NCI-H2081 treated with DMSO at 0.1 percent for 48 hours (cell line): ENCODE data around the gene SRRM4.
A peak's percentile ranks its signal among the peaks of the same experiment; 100 is the strongest.
"Not testable (repeated sequence)": the region's sequence is repeated elsewhere in the genome, so short reads cannot be mapped to it uniquely, and the experiment has no call there.

Source experiments
- DNase-seq: peaks from one replicate; lab custom pipeline; 2025; lab: John Stamatoyannopoulos, UW

SRRM4 gene, protein sequence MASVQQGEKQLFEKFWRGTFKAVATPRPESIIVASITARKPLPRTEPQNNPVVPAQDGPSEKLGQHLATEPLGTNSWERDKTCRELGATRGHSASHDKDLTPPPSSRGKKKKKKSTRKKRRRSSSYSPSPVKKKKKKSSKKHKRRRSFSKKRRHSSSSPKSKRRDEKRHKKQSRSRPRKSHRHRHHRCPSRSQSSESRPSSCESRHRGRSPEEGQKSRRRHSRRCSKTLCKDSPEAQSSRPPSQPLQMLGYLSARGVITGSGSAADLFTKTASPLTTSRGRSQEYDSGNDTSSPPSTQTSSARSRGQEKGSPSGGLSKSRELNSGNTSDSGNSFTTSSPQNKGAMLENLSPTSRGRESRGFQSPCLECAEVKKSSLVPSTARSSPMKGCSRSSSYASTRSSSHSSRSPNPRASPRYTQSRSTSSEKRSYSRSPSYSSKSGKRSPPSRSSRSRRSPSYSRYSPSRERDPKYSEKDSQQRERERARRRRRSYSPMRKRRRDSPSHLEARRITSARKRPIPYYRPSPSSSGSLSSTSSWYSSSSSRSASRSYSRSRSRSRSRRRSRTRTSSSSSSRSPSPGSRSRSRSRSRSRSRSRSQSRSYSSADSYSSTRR

DNA sequence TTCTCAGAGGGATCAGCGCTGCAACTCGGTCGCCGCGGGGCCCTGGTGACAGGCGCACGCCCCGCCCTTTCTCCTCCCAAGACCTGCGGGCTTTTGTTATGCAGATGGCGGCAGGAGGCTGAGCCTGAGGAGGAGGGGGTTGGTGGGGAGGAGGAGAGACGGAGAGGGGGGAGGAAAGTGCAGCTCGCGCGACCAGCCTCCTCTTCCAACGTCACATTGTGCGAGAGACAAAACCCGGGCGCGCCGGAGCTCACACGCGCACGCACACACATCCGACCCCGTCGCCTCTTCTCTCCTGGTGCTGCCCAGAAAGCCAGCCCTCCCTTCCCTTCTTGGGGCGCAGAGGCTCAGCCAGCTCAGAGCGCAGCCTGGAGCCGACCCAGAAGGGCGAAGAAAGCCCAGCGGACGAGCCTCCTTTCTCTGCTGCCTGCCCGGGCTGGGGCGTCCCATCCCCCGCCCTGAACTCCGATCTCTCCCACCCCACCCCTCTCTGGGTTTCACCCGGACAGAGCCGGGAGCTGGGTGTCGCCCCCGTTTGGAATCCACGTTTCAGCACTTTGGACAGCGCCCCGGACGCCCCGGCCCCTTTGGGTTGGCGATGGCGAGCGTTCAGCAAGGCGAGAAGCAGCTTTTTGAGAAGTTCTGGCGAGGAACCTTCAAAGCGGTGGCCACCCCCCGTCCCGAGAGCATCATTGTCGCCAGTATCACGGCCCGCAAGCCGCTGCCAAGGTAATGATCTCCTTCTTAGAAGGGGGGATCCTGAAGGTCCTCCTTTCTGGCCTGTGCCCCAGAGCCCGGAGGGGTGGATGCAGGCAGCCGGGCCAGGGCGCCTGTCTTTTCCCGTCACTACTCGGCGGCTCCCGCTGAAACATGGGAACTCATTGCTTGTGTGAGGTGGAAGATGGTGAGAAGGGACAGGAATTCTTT is at the start of gene SRRM4:
Gene SRRM4, plus strand, starts transcription at position 257 of the 927 bp plus-strand sequence. Its CDS starts 342 bp downstream, at position 599.
- DNase-seq, result no peak

DNA sequence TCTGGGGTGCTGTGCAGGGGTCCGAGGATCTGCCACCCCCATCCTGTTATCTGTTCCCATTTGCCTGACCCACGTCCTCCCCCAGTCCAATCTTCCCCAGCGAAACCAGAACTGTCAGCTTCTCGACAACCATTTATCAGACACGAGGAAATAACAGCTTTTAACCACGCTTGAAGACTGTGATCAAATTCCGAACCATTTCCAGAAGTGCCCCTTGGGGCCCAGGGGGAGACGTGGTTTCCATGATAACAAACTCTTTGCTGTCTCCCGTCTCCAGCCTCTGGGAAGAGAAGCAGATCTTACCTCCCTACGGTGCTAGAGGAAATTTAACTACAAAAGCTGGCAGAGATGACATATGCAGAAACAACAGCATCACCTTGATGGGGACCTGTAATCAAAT is 35.1 kb upstream of the SRRM4 start:
- DNase-seq, result no peak

DNA sequence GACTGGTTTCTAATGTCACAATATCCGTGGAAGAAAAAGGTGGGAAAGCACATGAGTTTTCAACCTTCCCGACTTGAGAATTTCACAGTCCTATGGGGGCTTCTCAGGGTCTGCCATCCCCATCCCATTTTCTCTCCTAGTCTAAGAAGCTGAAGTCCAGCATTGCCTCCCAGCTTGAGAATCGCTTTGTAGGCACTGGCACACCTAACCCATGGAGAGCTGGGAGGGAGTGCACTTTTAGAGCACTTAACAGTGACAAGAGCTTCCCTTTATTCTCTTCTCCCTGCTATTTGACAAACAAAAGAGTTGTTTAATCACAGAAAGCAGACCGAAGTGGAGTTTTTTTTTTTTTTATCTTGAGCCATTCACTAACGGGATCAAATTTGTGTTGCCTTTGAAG is 22.8 kb upstream of the SRRM4 start:
- DNase-seq, result no peak

DNA sequence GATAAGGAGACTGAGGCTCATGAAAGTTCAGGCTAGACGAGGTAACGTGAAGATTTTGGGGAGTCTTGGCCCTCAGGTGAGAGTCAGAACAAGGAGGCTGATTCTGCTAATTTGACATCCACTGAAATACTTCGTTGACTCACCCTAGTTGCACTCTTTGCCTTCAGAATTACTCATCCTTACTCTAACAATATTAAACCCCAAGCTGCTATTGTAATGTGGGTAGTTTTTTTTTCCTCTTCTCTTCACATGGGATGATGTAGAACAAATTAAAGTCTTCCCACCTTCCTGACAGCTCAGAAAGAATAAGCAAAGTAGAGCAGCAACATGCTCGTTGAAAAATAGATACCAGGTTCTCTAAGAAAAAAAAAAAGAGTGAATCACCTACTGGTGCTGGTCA is 22.0 kb upstream of the SRRM4 start:
- DNase-seq, result no peak

DNA sequence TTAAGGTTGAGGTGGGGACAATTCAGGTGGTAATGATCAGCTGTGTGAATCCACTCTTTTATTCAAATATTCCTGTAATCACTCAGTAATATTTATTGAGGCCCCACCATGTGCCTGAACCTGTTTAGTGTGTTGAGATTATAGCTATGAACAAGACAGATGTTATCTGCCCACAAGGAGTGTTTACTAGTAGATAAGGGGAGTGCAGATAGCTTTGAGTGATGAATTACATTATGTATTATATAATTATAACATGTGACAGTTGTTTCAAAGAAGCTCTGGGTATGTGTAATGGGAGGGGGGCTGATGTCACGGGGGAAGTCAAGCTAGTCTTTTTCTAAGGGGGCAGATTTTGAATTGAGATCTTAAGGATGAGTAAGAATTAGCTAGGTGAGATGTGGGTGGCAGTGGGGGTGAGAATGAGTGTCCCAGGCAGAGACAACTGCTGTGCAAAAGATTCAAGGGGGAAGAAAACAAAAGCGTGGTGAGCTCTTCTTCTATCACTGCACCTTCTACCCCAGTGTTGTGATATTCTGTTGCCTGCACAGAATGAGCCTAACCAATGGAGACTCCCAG is 21.3 kb upstream of the SRRM4 start:
- no peak for DNase-seq

DNA sequence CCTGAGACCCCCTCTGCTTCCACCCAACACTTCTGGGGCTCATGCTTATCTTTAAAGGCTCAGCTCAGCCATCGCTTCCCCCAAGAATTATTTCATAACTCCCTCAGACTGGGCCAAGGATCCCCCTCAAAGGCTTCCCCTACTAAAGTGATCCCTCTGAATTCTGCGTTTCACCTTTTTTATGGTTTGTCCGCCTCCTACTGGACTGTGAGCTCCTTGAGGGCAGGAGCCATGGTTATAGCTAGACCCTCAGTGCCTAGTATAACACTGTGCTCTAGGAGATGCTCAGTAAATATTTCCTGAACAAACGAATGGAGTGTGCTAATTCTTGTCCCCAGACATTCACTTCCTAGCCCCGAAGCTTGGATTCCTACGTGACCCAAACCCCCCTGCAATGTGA is 20.5 kb upstream of the SRRM4 start:
- no peak for DNase-seq

DNA sequence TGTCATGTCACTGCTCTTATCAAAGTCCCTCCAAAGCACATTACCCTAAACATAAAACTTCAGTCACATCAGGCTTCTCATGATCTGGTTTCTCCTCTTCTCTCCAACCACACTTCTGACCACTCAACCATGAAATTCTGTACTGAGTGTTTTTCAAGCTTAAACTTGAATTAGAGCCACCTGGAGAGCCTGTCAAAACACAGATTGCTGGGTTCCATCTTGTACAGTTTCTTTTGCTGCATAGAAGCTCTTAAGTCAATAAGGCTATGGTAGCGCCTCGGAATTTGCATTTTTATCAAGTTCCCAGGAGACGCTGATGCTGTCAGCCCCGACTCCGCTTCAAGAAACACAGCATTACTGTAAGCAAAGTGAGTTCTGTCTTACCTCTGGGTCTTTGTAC is 16.4 kb upstream of the SRRM4 start:
- DNase-seq, result no peak

DNA sequence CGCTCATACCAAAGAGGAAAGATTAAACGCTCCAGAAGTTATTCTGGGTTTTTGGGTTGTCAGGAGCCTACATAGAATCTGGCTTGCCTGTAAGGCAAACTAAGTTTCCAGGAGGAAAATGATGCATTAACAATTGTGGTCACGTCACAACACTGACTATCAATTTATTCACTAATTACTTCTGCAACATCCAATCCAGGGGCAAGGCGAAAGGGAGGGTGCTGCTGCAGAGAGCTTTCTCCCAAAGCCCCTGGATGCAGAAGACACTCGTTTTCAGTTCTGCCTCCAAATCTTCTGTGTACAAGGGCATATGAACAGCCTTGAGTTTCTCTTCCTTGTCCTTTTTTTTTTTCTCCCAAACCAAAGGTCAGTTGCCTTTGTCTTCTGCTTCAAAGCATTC is 10.5 kb upstream of the SRRM4 start:
- no peak for DNase-seq

DNA sequence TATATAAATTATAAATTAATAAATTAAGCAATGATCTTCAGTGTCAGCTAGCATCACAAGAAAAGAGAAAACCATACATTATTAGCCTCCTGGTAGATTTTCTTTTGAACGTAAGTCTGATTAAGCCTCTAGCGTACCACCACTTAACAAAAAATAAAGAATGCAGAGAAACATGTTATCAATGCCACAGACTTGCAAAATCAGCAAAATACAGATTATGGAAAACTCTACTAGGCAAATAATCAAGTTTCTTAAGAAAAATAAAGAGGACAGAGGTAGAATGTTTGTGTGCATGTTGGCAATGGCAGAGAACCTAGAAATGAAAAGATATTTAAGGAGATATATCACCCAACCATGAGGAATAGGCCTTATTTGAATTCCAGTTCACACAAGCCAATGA is 8.4 kb upstream of the SRRM4 start:
- DNase-seq, result no peak

DNA sequence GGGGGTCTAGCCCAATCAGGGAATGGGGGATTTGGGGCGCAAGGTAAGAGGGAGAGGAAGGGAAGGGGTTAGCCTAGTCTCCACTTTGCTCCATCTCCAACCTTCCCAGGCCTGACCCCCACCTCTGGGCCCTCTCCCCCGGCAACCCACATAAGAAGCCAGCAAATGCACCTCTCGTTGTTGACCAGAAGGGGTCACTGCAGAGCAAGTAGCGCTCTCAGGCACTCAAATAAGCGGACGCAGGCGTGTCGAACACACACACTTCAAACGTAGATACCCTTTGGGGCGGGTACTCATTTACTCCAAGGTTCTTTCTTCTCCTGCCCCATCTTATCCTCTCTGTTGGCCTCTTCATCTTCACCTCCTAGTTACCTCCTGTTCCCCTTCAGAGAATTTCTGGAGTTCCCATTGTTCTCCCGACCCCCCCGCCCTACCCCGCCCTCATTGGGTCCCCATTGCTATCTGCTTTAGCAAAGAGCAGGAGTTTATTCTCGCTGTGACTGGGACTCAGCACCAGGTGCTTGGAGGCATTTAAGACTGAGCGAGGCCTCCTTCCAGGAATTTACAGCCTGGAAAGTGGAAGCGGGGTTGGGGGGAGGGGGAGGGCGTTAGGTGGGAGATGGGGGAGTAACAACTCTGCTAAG is 1.5 kb upstream of the SRRM4 start:
- DNase-seq, result peak; percentile 22

DNA sequence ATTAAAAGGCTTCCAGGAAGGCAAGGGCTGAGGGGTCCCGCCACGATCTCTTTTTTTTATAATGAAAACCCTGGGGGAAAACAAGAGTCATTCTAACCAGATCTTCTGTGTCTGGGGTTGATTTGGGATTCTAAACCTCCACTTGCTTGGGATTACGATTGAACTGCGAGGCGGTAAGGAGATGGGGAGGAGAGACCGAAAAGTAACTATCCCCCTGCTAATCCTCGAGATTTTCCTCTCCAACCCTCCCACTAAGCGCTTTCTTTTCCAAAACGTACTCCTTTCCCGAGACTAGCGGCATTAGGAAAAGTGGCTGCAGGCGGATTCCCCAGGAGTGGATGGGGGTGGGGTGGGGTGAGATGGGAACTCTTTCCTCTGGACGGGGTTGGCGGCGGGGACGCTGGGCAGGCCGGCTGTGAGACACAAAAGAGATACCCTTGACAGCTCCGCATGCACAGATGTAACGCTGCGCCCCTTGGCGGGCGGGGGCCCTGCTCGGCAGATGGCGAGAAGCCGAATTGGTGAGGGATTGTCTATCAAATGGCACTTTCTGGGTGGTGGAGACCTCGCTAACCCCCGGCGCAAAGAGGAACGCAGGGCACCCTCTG is 830 bp upstream of the SRRM4 start:
- no peak for DNase-seq

DNA sequence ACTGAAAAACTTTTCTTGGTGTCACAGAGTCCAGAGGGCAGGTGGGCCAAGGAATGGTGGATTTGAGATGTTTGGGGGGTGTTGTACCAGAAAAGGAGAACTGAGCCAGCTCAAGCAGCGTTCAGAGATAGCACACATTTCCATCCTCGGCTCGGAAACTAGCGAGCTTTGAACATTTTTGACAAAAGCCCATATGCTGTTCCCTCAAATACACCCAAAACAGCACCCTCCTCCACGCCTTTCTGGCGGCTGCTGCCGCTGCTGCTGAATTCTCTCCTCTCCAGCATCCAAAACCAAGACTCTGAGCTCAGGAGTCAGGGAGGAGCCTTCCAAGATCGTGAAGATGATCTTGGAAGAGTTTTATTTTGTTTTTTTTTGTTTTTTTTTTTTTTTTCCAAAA is 961 bp downstream of the SRRM4 start:
- no peak for DNase-seq

DNA sequence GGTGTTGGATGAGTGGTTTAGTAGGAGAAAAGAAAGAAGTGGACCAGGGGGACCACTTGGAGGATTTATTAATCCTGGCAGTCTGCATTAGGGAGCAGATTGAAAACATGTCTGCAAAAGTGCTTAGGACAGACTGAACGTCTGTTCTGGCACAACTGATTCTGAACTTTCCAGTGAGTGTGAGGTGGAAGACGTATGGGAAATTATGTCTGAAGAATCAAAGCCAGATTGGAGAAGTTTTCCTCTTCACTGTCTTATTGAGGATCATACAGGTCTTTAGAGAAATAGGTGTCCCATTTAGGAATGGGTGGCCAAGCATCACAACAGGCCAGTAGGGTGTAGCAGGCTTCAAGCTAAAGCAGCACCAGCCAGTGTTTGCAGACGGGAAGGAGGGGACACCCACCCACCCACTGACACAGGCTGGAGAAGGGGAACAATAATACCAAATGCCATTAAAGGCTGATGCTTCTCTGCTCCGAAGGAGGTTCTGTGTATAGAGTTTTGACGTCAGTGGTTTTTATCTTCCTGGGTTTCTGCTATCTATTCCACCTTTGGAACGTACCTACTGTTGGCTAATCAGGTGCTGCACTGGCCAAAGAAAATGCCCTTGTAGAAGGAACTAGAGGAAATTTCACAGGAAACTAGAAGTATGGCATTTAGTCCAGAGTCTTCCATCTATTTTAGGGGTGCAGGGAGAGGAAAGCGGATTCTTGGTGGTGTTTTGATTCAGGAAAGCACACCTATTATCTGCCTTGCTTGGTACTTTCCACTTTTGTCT is 1.8 kb downstream of the SRRM4 start:
- no peak for DNase-seq

DNA sequence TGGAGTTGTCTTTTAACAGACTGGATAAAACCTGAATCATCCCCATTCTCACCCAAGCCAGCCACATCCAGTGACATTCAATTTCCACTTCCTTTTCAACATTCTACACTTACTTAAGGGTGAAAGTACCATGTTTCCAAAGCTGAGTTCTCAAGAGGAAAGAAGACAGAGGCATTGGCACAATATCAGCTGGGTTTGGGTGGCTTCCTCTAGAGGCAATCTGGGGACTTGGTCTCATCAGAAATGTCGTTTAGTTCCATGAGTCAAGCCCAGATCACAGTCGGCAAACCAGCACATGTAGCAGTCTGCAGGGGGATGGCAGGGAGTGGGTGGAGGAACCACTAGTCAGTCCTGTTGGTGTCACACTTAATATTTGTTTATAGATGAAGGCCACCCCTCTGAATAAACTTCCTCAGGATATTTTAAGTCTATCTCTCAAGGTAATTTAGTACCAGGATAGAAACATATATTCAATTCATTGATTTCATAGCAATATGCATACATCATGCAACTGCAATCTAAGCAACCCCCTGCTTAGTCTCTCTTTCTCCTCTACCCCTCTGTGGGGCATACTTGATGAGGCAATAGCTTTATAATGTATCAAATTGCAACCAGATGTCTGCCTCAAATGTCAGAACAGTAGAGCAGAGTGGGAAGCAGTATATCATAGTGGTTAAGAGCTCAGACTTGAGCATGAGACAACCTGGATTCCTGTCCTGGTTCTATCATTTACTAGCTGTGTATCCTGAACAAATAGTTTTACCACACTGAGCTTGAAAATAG is 3.0 kb downstream of the SRRM4 start:
- DNase-seq, result no peak

DNA sequence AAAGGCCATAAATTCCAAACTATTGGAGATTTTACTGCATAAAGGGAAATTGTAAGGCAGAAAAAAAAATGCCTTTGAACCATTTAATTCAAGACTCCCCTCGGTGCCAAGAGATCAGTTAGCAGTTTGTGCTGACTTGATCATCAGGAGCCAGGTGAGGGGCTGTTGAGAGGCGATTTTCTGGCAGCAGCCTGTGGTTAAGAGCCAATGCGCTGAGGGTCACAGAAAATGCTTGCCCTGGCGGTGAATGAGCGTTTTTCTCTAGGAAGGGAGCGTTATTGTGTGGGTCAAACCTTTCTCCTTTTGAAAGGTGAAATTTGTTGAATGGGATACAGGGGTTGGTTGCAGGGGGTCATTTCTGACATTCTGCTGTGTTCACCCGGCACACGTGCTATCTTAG is 4.7 kb downstream of the SRRM4 start:
- DNase-seq, result no peak

DNA sequence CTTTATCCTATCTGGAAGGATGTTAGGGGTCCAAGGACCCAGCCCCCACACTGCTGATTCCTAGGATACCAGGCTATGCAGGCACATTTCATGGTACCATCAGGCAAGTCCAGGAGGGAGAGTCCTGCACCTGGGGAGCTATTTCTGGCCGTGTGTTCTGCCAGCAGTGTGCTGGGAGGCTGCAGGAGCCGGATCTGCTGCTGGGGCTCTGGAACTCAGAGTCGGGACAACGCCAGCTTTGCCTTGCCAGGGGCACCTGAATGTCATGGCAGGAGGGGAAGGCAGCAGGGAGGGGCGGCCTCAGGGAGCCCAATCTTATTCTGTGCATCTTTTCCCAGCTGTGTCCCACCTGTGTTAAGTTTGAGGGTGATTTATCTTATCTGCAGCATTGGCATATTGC is 17.8 kb downstream of the SRRM4 start:
- no peak for DNase-seq

DNA sequence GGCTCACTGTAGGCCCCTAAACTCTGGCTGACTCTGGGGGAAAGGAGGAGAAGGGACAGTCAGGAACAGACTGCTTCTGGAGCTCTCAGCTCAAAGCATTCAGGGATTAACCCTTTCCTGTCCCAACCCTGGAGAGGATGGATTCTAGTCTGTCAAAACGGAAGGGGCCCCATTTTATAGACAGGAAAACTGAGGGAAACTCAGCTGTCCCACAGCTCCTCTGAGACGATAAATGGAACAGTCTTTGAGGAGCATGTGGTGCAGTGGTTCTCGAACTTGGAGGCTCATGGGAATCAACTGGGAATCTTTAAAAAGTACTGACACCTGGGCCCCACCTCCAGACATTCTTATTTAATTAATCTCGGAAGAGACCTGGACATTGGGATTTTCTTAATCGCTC is 23.7 kb downstream of the SRRM4 start:
- no peak for DNase-seq

DNA sequence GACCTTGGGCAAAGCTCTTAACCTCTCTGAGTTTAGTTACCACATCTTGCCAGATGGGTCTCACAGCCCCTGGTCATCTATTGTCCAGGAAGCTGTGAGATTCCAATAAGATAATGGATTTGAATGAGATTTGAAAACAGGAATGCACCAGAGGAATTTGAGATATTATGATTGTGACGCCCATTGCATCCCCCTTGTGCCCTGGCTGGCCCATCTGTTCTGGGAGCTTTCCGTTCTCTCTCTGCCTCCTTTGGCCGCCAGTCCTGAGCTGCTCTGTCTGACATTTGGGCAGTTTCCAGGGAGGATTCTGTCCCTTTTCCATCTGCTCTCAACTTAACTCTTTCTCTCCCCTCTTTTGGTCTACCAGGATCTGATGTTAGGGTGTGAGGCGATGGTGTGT is 24.6 kb downstream of the SRRM4 start:
- no peak for DNase-seq

DNA sequence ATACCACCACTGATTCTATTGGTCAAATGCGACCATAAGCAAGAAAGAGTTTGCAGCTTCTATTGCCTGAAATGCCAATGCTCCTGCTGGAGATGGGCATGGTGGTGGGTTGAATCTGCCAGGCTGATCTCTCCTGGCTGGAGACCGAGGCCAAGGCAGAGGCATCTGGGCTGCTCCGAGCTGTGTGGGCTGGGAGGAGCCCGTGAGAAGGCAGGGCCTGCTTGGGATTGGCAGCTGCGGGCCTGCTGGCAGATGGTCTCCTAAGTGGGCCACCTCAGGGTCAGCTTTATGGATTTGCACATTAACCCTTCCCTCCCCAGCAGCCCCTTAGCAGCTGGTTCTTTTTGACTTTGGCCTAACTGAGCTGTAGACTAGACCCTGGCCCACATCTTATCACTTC is 25.4 kb downstream of the SRRM4 start:
- no peak for DNase-seq

DNA sequence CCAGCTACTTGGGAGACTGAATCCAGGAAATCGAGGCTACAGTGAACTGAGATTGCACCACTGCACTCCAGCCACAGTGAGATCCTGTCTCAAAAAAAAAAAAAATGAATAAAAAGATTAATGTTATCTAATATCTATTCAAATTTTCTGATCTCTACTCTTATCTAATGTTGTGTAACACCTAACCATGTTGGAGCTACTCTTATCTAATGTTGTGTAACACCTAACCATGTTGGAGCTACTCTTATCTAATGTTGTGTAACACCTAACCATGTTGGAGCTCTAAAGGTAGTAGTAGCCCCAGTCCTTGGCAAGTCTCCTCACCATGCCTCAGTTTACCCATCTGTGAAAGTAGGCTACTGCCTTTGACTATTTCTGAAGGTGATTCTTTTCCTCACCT is 26.9 kb downstream of the SRRM4 start:
- DNase-seq, result not testable (repeated sequence)
